Measurements from ENCODE around the gene ZBTB32.
A peak's percentile ranks its signal among the peaks of the same experiment; 100 is the strongest.

The ZBTB32 gene

DNA sequence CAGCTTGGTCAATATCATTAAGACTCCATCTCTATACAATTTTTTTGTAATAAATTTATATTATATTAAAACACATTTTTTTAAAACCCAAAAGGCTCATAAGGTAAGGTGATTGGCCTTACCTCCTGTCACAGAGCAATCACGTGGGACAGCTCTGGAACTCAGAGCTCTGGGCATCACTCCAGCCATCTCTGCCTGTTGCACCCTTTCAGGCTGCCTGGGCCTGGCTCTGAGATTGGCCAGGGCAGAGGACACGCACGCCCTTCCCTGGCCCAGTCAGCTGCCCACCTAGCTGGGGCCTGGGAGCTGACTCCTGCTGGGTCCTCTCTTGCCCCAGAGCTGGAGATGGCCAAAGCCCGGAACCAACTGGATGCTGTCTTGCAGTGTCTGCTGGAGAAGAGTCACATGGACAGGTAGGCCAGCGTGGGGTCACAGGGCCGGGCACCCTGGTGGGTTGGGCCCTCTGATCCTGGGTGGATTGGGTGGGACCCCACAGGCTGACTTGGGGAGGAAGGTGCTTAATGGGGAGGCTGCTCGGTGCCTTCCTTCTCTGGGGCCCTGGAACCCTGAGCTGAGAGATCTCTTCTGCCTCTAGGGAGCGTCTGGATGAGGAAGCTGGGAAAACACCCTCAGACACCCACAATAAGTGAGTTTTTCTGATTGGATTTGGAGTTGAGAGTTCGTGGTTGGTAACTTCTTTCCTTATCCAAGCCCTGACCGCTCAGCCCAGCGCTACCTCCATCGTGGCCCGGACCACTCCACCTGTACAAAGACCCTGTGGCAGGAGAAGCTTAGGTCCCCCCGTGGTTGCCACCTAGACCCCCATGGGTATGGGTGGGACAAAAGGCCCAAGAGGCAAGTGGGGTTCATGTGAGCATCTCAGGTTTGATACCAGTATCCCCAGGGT lies 47.7 kb downstream of the ZBTB32 start:
- no peak overlapping the region for H3K4me3 ChIP-seq (ENCODE audit: low read depth in 1 of 2, low read length in 2 of 2)
- H3K27me3 ChIP-seq (ENCODE audit: control insufficient read depth in 1 of 2, insufficient read depth in 2 of 2, low read length in 2 of 2): peaks cover 0 to 4% of the 10 kb centered on the region in 2 donors
- H3K27ac ChIP-seq (ENCODE audit: low read depth, low read length): no peak overlapping the region
- H3K9me3 ChIP-seq (ENCODE audit: control insufficient read depth in 1 of 2, low read length in 2 of 2): no peaks in the 10 kb centered on the region
- peaks cover 15 to 28% of the 10 kb centered on the region in 2 donors for H3K4me1 ChIP-seq (ENCODE audit: control insufficient read depth in 1 of 2, insufficient read depth in 2 of 2, low read length in 2 of 2)
- H3K36me3 ChIP-seq (ENCODE audit: control insufficient read depth in 1 of 2, insufficient read depth in 2 of 2, low read length in 2 of 2): peaks cover 10 to 25% of the 10 kb centered on the region in 2 donors
- H3K9ac ChIP-seq (ENCODE audit: low read depth in 1 of 2, low read length in 2 of 2): no peak overlapping the region

- peaks cover 0 to 4% of the 10 kb centered on the region in 2 donors for H3K27me3 ChIP-seq (ENCODE audit: control insufficient read depth in 1 of 2, insufficient read depth in 2 of 2, low read length in 2 of 2)
- peaks cover 17 to 31% of the 10 kb centered on the region in 2 donors for H3K4me1 ChIP-seq (ENCODE audit: control insufficient read depth in 1 of 2, insufficient read depth in 2 of 2, low read length in 2 of 2)
- no peak overlapping the region for H3K9ac ChIP-seq (ENCODE audit: low read depth in 1 of 2, low read length in 2 of 2)
- H3K36me3 ChIP-seq (ENCODE audit: control insufficient read depth in 1 of 2, insufficient read depth in 2 of 2, low read length in 2 of 2): peaks cover 10 to 25% of the 10 kb centered on the region in 2 donors
- H3K4me3 ChIP-seq (ENCODE audit: low read depth in 1 of 2, low read length in 2 of 2): no peak overlapping the region
- no peak overlapping the region for H3K27ac ChIP-seq (ENCODE audit: low read depth, low read length)
- H3K9me3 ChIP-seq (ENCODE audit: control insufficient read depth in 1 of 2, low read length in 2 of 2): no peaks in the 10 kb centered on the region
Observed at GRCh38 chr19:35752746-35753350, 48.5 kb downstream of the ZBTB32 start.

- H3K36me3 ChIP-seq (ENCODE audit: control insufficient read depth in 1 of 2, insufficient read depth in 2 of 2, low read length in 2 of 2): peaks cover 10 to 25% of the 10 kb centered on the region in 2 donors
- H3K4me1 ChIP-seq (ENCODE audit: control insufficient read depth in 1 of 2, insufficient read depth in 2 of 2, low read length in 2 of 2): peaks cover 15 to 32% of the 10 kb centered on the region in 2 donors
- no peak overlapping the region for H3K9ac ChIP-seq (ENCODE audit: low read depth in 1 of 2, low read length in 2 of 2)
- no peaks in the 10 kb centered on the region for H3K9me3 ChIP-seq (ENCODE audit: control insufficient read depth in 1 of 2, low read length in 2 of 2)
- H3K27ac ChIP-seq (ENCODE audit: low read depth, low read length): no peak overlapping the region
- peaks cover 0 to 4% of the 10 kb centered on the region in 2 donors for H3K27me3 ChIP-seq (ENCODE audit: control insufficient read depth in 1 of 2, insufficient read depth in 2 of 2, low read length in 2 of 2)
- no peak overlapping the region for H3K4me3 ChIP-seq (ENCODE audit: low read depth in 1 of 2, low read length in 2 of 2)
Observed at GRCh38 chr19:35753634-35754369, 49.4 kb downstream of the ZBTB32 start.

DNA sequence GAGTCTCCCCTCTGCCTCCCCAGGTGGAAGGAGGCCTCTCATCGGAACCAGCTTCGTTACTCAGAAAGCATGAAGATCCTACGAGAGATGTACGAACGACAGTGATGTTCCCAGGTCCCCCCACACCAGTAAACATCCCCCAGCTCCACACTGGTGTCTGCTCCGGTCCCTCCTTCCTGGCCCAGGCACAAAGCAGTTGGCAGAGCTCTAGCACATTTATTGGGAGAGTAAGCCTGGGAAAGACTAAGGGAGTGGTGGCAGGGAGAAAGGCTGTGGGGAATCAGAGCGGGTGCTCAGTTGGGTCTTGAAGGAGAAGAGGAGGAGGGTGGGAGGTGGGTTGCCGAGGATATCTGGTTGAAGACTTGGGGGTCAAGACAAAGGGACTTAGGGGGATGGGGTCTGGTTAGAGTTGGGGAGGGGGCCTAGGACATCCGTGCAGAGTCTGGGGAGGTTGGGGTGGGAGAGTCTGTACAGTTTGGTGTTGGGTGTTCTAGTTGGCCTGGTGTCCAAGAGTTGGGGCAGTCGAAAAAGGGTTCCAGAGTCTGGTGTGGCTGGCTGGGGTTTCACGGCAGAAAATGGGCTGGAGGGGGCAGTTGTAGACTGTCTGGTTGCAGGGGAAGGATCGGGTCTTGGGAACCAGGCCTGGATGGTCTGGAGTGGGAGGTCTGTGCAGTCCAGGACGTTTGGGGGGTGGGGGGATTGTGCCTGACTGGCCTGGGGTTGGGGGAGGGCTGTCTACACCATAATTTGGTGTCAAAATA lies 50.2 kb downstream of the ZBTB32 start:
- Histone ChIP-seq H3K9me3 (ENCODE audit: control insufficient read depth in 1 of 2, low read length in 2 of 2) (no peaks in the 10 kb centered on the region), H3K27me3 (ENCODE audit: control insufficient read depth in 1 of 2, insufficient read depth in 2 of 2, low read length in 2 of 2) (peaks cover 0 to 4% of the 10 kb centered on the region in 2 donors), H3K36me3 (ENCODE audit: control insufficient read depth in 1 of 2, insufficient read depth in 2 of 2, low read length in 2 of 2) (peaks cover 10 to 26% of the 10 kb centered on the region in 2 donors), H3K27ac (ENCODE audit: low read depth, low read length) (no peak overlapping the region), H3K4me1 (ENCODE audit: control insufficient read depth in 1 of 2, insufficient read depth in 2 of 2, low read length in 2 of 2) (peaks cover 19 to 33% of the 10 kb centered on the region in 2 donors), H3K4me3 (ENCODE audit: low read depth in 1 of 2, low read length in 2 of 2) (peak overlapping the region in 1 of 2 donors; percentile 52), H3K9ac (ENCODE audit: low read depth in 1 of 2, low read length in 2 of 2) (no peak overlapping the region)

GRCh38 chr19:35755131-35755549 lies 50.8 kb downstream of the ZBTB32 start:
- Histone ChIP-seq H3K27me3 (ENCODE audit: control insufficient read depth in 1 of 2, insufficient read depth in 2 of 2, low read length in 2 of 2) (peaks cover 0 to 4% of the 10 kb centered on the region in 2 donors), H3K4me3 (ENCODE audit: low read depth in 1 of 2, low read length in 2 of 2) (peak overlapping the region; percentile 25 to 52), H3K27ac (ENCODE audit: low read depth, low read length) (no peak overlapping the region), H3K36me3 (ENCODE audit: control insufficient read depth in 1 of 2, insufficient read depth in 2 of 2, low read length in 2 of 2) (peaks cover 10 to 29% of the 10 kb centered on the region in 2 donors), H3K4me1 (ENCODE audit: control insufficient read depth in 1 of 2, insufficient read depth in 2 of 2, low read length in 2 of 2) (peaks cover 23 to 31% of the 10 kb centered on the region in 2 donors), H3K9ac (ENCODE audit: low read depth in 1 of 2, low read length in 2 of 2) (peak overlapping the region; percentile 2 to 10), H3K9me3 (ENCODE audit: control insufficient read depth in 1 of 2, low read length in 2 of 2) (no peaks in the 10 kb centered on the region)

- peaks cover 0 to 4% of the 10 kb centered on the region in 2 donors for H3K27me3 ChIP-seq (ENCODE audit: control insufficient read depth in 1 of 2, insufficient read depth in 2 of 2, low read length in 2 of 2)
- H3K27ac ChIP-seq (ENCODE audit: low read depth, low read length): peak overlapping the region; percentile 62
- peak overlapping the region; percentile 2 to 18 for H3K9ac ChIP-seq (ENCODE audit: low read depth in 1 of 2, low read length in 2 of 2)
- H3K9me3 ChIP-seq (ENCODE audit: control insufficient read depth in 1 of 2, low read length in 2 of 2): no peaks in the 10 kb centered on the region
- peaks cover 10 to 33% of the 10 kb centered on the region in 2 donors for H3K36me3 ChIP-seq (ENCODE audit: control insufficient read depth in 1 of 2, insufficient read depth in 2 of 2, low read length in 2 of 2)
- H3K4me3 ChIP-seq (ENCODE audit: low read depth in 1 of 2, low read length in 2 of 2): peak overlapping the region; percentile 25 to 52
- H3K4me1 ChIP-seq (ENCODE audit: control insufficient read depth in 1 of 2, insufficient read depth in 2 of 2, low read length in 2 of 2): peaks cover 23 to 31% of the 10 kb centered on the region in 2 donors
Observed at GRCh38 chr19:35755550-35756376, 51.4 kb downstream of the ZBTB32 start.

GRCh38 chr19:35756377-35757230 lies 52.2 kb downstream of the ZBTB32 start, which contains the start of gene HSPB6:
TSS of gene HSPB6 (minus strand) at chr19:35757029. CDS start at chr19:35757008, 21 bp downstream.
- peaks cover 23 to 31% of the 10 kb centered on the region in 2 donors for H3K4me1 ChIP-seq (ENCODE audit: control insufficient read depth in 1 of 2, insufficient read depth in 2 of 2, low read length in 2 of 2)
- H3K27ac ChIP-seq (ENCODE audit: low read depth, low read length): peak within 1 kb of the TSS; percentile 62
- peak within 1 kb of the TSS; percentile 2 to 25 for H3K9ac ChIP-seq (ENCODE audit: low read depth in 1 of 2, low read length in 2 of 2)
- H3K36me3 ChIP-seq (ENCODE audit: control insufficient read depth in 1 of 2, insufficient read depth in 2 of 2, low read length in 2 of 2): peaks cover 10 to 33% of the 10 kb centered on the region in 2 donors
- peaks cover 0 to 4% of the 10 kb centered on the region in 2 donors for H3K27me3 ChIP-seq (ENCODE audit: control insufficient read depth in 1 of 2, insufficient read depth in 2 of 2, low read length in 2 of 2)
- peak within 1 kb of the TSS; percentile 67 to 96 for H3K4me3 ChIP-seq (ENCODE audit: low read depth in 1 of 2, low read length in 2 of 2)
- no peaks in the 10 kb centered on the region for H3K9me3 ChIP-seq (ENCODE audit: control insufficient read depth in 1 of 2, low read length in 2 of 2)

DNA sequence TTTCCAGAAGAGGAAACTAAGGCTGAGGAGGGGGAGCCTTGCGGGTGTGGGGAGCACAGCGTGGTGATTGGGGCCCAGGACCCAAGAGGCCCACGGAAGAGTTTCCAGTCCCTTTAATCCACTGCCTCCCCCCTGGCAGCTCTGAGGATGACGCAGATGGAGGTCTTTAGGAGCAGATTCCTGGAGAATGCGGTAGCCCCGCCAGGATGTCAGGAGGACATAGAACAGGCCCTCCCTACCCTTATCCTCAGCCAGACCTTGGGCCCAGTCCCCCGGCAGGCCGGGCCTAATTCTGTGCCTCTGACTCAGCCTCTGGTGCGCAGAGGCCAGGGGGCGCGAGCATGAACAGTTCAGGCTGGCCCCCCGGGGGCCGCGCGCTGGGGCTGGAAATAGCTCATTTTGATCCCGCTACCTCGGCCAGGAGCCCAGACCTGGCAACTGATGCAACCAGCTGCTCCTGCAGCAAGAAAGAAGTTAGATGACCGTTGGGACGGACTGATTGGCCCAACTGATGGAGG lies 52.9 kb downstream of the ZBTB32 start:
- Histone ChIP-seq H3K9ac (ENCODE audit: low read depth in 1 of 2, low read length in 2 of 2) (peak overlapping the region; percentile 2 to 25), H3K27ac (ENCODE audit: low read depth, low read length) (no peak overlapping the region), H3K4me1 (ENCODE audit: control insufficient read depth in 1 of 2, insufficient read depth in 2 of 2, low read length in 2 of 2) (peaks cover 23 to 31% of the 10 kb centered on the region in 2 donors), H3K4me3 (ENCODE audit: low read depth in 1 of 2, low read length in 2 of 2) (peak overlapping the region; percentile 67 to 96), H3K9me3 (ENCODE audit: control insufficient read depth in 1 of 2, low read length in 2 of 2) (no peaks in the 10 kb centered on the region), H3K27me3 (ENCODE audit: control insufficient read depth in 1 of 2, insufficient read depth in 2 of 2, low read length in 2 of 2) (peaks cover 0 to 4% of the 10 kb centered on the region in 2 donors), H3K36me3 (ENCODE audit: control insufficient read depth in 1 of 2, insufficient read depth in 2 of 2, low read length in 2 of 2) (peaks cover 14 to 33% of the 10 kb centered on the region in 2 donors)
